ENCODE data around the gene SLC8A3. TPM values are rescaled to one million over a fixed set of nuclear protein-coding genes. Genes with fewer than 3 reads are reported as not detected.

The SLC8A3 gene
- total RNA-seq, 1 experiment from 2014 or later: 0.13 TPM

DNA sequence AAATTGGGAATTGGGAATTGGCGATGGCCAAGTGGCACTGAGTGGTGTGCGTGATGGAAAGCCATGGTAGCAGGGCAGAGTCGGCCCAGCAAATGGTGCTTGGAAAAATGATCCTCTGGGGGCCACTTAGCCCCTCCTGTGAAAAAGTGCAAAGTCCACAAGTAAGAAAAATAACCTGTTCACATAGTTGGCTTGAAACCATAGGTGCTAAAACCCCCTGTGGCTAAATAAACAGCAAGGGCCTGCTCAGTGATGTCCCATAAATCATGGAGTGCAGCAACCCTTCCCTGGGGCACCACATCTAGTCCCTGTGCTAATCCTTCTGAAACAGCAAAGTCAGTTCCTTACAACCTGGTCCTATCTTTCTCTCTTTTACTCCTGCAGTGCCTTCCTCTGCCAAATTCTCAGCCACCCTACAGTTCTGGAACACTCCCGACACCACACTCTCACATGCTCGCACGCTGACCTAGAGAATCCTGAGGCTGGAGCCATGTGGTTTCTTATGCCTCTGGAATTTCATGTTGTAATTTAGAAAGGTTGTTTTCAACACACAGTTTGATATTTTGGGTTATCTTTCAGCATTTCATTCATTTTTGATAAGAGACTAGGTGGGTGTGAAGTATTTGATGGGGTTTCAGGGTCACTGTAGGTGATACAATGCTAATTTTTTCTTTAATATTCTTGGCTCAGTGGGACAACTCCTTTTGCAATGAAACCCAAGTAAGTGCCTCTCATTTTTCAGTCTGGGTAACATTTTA is 186.0 kb downstream of the SLC8A3 start:
- no peak overlapping the region for H3K4me3 Mint-ChIP-seq
- no peaks in the 10 kb centered on the region for H3K79me2 ChIP-seq (ENCODE audit: insufficient read depth, low read length)
- no peak overlapping the region for H2BK20ac ChIP-seq (ENCODE audit: low read depth, low read length, poor library complexity, severe bottlenecking)
- H2AFZ ChIP-seq (ENCODE audit: low read length): no peak overlapping the region
- H3T11ph ChIP-seq (ENCODE audit: low read length): no peak overlapping the region
- no peaks in the 10 kb centered on the region for H4K20me1 ChIP-seq (ENCODE audit: control insufficient read depth, insufficient read depth, insufficient read length)
- H3K27ac ChIP-seq (ENCODE audit: insufficient read length, low read depth, low read length): no peak overlapping the region
- no peak overlapping the region for H2BK5ac ChIP-seq (ENCODE audit: insufficient read length, low read length)
- H3K27ac Mint-ChIP-seq: no peak overlapping the region
- H3K23ac ChIP-seq (ENCODE audit: insufficient read length, low read depth, low read length): no peak overlapping the region
- DNase-seq: no peak
- no peaks in the 10 kb centered on the region for H3K79me1 ChIP-seq (ENCODE audit: insufficient read depth, low read depth, low read length, poor library complexity, severe bottlenecking)
- H4K5ac ChIP-seq (ENCODE audit: insufficient read length, low read depth, low read length): no peak overlapping the region
- no peak overlapping the region for H3K9ac ChIP-seq (ENCODE audit: extremely low read depth, insufficient read length, low read length)
- no peaks in the 10 kb centered on the region for H3K36me3 Mint-ChIP-seq (ENCODE audit: insufficient read depth in 1 of 3, low read depth in 3 of 3)
- H2BK15ac ChIP-seq (ENCODE audit: low read depth, low read length): no peak overlapping the region
- WGBS (ENCODE audit: extremely low coverage, insufficient read length, low lambda C conversion rate): no CpG with 5 or more reads among the region's 6 CpGs
- no peak overlapping the region for H3K4ac ChIP-seq (ENCODE audit: low read depth, low read length)
- no peak overlapping the region for H3K4me2 ChIP-seq (ENCODE audit: insufficient read depth, insufficient read length, low read length)
- H3K56ac ChIP-seq (ENCODE audit: insufficient read length, low read depth, low read length): no peak overlapping the region
- no peak overlapping the region for H2BK120ac ChIP-seq (ENCODE audit: low read depth, low read length, poor library complexity, severe bottlenecking)
- H2AK5ac ChIP-seq (ENCODE audit: insufficient read length, low read length): no peak overlapping the region
- no peaks in the 10 kb centered on the region for H3K9me3 Mint-ChIP-seq
- no peak for TF ChIP-seq CTCF (conservative IDR thresholded peaks at IDR 0.05)
- H3K18ac ChIP-seq (ENCODE audit: insufficient read length, low read depth, low read length): no peak overlapping the region
- no peaks in the 10 kb centered on the region for H3K23me2 ChIP-seq (ENCODE audit: insufficient read length, low read depth, low read length, poor library complexity, severe bottlenecking)
- no peaks in the 10 kb centered on the region; the same call in 1 of the 2 replicates for H3K27me3 ChIP-seq (ENCODE audit: insufficient read depth, low read length)
- H3K9me3 ChIP-seq (ENCODE audit: control insufficient read depth, low read depth, low read length): no peaks in the 10 kb centered on the region
- no peak overlapping the region for H4K8ac ChIP-seq (replicated peaks; ENCODE audit: insufficient read length, low read depth, low read length)
- no peaks in the 10 kb centered on the region for H3K4me1 ChIP-seq (ENCODE audit: insufficient read depth, low read length)
- H4K91ac ChIP-seq (ENCODE audit: insufficient read length, low read depth, low read length): no peak overlapping the region
- peaks cover 6% of the 10 kb centered on the region; the same call in 1 of the 2 replicates for H3K27me3 Mint-ChIP-seq (ENCODE audit: low read depth)
- H3K4me1 Mint-ChIP-seq: peaks cover 3 to 5% of the 10 kb centered on the region in 2 experiments; a peak in 3 of 4 replicates
- H2BK12ac ChIP-seq (ENCODE audit: insufficient read length, low read depth, low read length): no peak overlapping the region
- H3K14ac ChIP-seq (ENCODE audit: insufficient read depth, low read length): no peak overlapping the region

Data from H9 (cell line).